GM21723 (cell line): ENCODE results near the gene FER1L5.

Experiments
- ATAC-seq: cut with Tn5 transposase; IDR thresholded peaks from one replicate; pipeline ENCODE4 v1.9.1; 2021; ENCODE audit warnings: mild to moderate bottlenecking, moderate library complexity; ENCODE audit not compliant: unreplicated experiment

The FER1L5 gene

GRCh38 chr2:96642564-96643360, at the start of gene FER1L5:
TSS of gene FER1L5 (plus strand) at chr2:96642764. CDS start at chr2:96642837, 73 bp downstream.
- no peak for ATAC-seq

- no peak for ATAC-seq
These were observed 48.3 kb upstream of the FER1L5 start for GRCh38 chr2:96594282-96594681.

- no peak for ATAC-seq
These were observed 47.8 kb upstream of the FER1L5 start for GRCh38 chr2:96594691-96595152.

- no peak for ATAC-seq
These were observed 46.0 kb upstream of the FER1L5 start for GRCh38 chr2:96596596-96596995.

- no peak for ATAC-seq
These were observed 42.6 kb upstream of the FER1L5 start for GRCh38 chr2:96599941-96600340.

GRCh38 chr2:96601382-96602292, 40.9 kb upstream of the FER1L5 start:
- ATAC-seq: no peak

GRCh38 chr2:96602330-96602823, 40.2 kb upstream of the FER1L5 start:
- no peak for ATAC-seq

GRCh38 chr2:96604104-96604503, 38.5 kb upstream of the FER1L5 start:
- ATAC-seq: no peak

GRCh38 chr2:96608469-96609455, 33.8 kb upstream of the FER1L5 start:
- ATAC-seq: no peak

GRCh38 chr2:96616128-96616527, 26.4 kb upstream of the FER1L5 start:
- ATAC-seq: no peak

- no peak for ATAC-seq
These were observed 26.0 kb upstream of the FER1L5 start for GRCh38 chr2:96616535-96616934.

GRCh38 chr2:96617012-96617411, 25.6 kb upstream of the FER1L5 start:
- no peak for ATAC-seq

GRCh38 chr2:96618596-96619283, 23.8 kb upstream of the FER1L5 start:
- no peak for ATAC-seq

- ATAC-seq: no peak
These were observed 20.0 kb upstream of the FER1L5 start for GRCh38 chr2:96622544-96622943.

- no peak for ATAC-seq
These were observed 19.4 kb upstream of the FER1L5 start for GRCh38 chr2:96623116-96623515.

- no peak for ATAC-seq
These were observed 16.7 kb upstream of the FER1L5 start for GRCh38 chr2:96625571-96626552.

GRCh38 chr2:96626553-96626942, 16.0 kb upstream of the FER1L5 start:
- ATAC-seq: no peak

GRCh38 chr2:96631804-96632435, 10.6 kb upstream of the FER1L5 start:
- no peak for ATAC-seq
